Body of pancreas (tissue), 4 donors: ENCODE measurements around the gene ERVFRD-1. TPM values are rescaled to one million over a fixed set of nuclear protein-coding genes. Genes with fewer than 3 reads are reported as not detected.

Experiments
- ATAC-seq: fragments of 150-250 bp; one replicate; pipeline ENCODE4 v1.9.1; 2016
- DNase-seq, 4 donors: peaks; one replicate each; pipeline ENCODE4 v3.0.0-alpha.2; 2019
- H3K27ac ChIP-seq, 4 donors: fragments of 200-600 bp; sonication (generic); 1 replicate in 3 of 4; 2 replicates in 1 of 4; pipeline versions ENCODE4 v1.5.1 to v1.6.1; 2016 to 2019; ENCODE audit warnings: mild to moderate bottlenecking in 1 of 4, mixed read lengths in 1 of 4, moderate library complexity in 1 of 4
- H3K27me3 ChIP-seq, 2 donors: fragments of 200-600 bp; sonication (generic); one replicate each; pipeline ENCODE4 v1.6.0; 2016; ENCODE audit warnings: mild to moderate bottlenecking in 1 of 2
- H3K36me3 ChIP-seq, 2 donors: fragments of 200-600 bp; sonication (generic); replicated peaks in 1 of 2; 2 replicates each; pipeline ENCODE4 v1.5.1; 2016; ENCODE audit warnings: low read depth in 2 of 2; ENCODE audit not compliant: insufficient read depth in 1 of 2
- H3K4me1 ChIP-seq: fragments of 200-600 bp; sonication (generic); one replicate; pipeline ENCODE4 v1.6.0; 2016
- H3K4me3 ChIP-seq, 2 donors: fragments of 200-600 bp; sonication (generic); 1 replicate in 1 of 2; 2 replicates in 1 of 2; pipeline ENCODE4 v1.5.1; 2016 to 2019
- H3K9me3 ChIP-seq, 3 donors: fragments of 200-600 bp; sonication (generic); 1 replicate in 2 of 3; 2 replicates in 1 of 3; pipeline ENCODE4 v1.5.1; 2016
- POLR2A ChIP-seq, 3 donors: fragments of 450-650 bp; IDR thresholded peaks; one replicate each; pipeline ENCODE4 v1.6.1; 2016; ENCODE audit warnings: antibody characterized with exemption in 3 of 3, mild to moderate bottlenecking in 2 of 3
- WGBS, 2 donors: methylation state at CpG; one replicate each; pipeline ENCODE4 v1.1.5; 2017; 5-methylcytosine and 5-hydroxymethylcytosine counted together
- intact Hi-C: fragments of 100-400 bp; cut with DNase I; formaldehyde crosslinking; loops from one replicate; pipeline ENCODE4 v1.15.1; 2023
- total RNA-seq, 2 donors: library from RNA; depleted of rRNA; stranded (reverse); fragments of >200 nt; gene quantifications; one replicate each; pipeline ENCODE4 v1.1.0, GENCODE V29; 2016
- TF ChIP-seq, protein P1 (sequence below), 7 experiments: fragments of 450-650 bp in 4 of 7; fragments of 200-600 bp in 3 of 7; sonication (generic) in 3 of 7; IDR thresholded peaks; one replicate each; pipeline ENCODE4 v1.5.1; 2016 to 2019; ENCODE audit warnings: antibody characterized with exemption in 7 of 7

ERVFRD-1 gene
- total RNA-seq, 2 donors from 2014 or later: not detected

DNA sequence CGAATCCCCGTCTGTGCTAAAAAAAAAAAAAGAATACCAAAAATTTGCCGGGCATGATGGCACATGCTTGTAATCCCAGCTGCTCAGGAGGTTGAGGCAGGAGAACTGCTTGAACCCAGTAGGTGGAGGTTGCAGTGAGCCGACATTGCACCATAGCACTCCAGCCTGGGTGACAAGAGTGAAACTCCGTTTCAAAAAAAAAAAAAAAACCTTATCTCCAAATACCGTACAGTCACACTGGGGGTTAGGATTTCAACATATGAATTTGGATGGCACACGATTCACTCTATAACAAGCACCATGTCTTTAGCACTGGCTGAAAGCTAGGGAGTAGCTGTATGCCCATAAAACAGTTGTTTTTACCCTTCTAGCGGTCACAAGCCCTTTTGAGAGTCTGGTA is 14.0 kb downstream of the ERVFRD-1 start:
- Histone ChIP-seq H3K27me3 (no peaks in the 10 kb centered on the region), H3K4me3 (no peak overlapping the region), H3K36me3 (no peaks in the 10 kb centered on the region), H3K27ac (no peak overlapping the region), H3K4me1 (peaks cover 21% of the 10 kb centered on the region), H3K9me3 (no peaks in the 10 kb centered on the region)
- WGBS, 2 donors: 83 to 87% methylated on average over 8 of the region's 8 CpGs
- intact Hi-C loops: no loop called here
- TF ChIP-seq, protein P1, sequence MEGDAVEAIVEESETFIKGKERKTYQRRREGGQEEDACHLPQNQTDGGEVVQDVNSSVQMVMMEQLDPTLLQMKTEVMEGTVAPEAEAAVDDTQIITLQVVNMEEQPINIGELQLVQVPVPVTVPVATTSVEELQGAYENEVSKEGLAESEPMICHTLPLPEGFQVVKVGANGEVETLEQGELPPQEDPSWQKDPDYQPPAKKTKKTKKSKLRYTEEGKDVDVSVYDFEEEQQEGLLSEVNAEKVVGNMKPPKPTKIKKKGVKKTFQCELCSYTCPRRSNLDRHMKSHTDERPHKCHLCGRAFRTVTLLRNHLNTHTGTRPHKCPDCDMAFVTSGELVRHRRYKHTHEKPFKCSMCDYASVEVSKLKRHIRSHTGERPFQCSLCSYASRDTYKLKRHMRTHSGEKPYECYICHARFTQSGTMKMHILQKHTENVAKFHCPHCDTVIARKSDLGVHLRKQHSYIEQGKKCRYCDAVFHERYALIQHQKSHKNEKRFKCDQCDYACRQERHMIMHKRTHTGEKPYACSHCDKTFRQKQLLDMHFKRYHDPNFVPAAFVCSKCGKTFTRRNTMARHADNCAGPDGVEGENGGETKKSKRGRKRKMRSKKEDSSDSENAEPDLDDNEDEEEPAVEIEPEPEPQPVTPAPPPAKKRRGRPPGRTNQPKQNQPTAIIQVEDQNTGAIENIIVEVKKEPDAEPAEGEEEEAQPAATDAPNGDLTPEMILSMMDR (IDR thresholded peaks at IDR 0.05): no peak
- TF ChIP-seq POLR2A (IDR thresholded peaks at IDR 0.05): no peak
- DNase-seq (no peak), ATAC-seq (no peak)

DNA sequence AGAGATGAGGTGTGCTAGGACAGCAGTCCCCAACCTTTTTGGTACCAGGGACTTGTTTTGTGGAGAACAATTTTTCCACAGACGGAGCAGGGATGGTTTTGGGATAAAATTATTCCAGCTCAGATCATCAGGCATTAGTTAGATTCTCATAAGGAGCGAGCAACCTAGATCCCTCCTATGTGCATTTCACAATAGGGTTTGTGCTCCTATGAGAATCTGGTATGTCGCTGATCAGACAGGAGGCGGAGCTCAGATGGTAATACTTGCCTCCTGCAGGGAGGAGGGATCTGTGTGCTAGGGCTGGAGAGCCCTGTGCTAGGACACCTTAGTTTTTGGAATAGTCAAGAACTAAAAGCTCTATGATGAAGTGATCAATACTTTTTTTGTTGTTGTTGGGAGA is 15.4 kb downstream of the ERVFRD-1 start:
- ATAC-seq (no peak), DNase-seq (peak; percentile 16 to 34 (median 25))
- TF ChIP-seq, protein P1 (IDR thresholded peaks at IDR 0.05): no peak
- no peak for TF ChIP-seq POLR2A (IDR thresholded peaks at IDR 0.05)
- H3K9me3 ChIP-seq: no peaks in the 10 kb centered on the region
- no peaks in the 10 kb centered on the region for H3K36me3 ChIP-seq
- no peak overlapping the region for H3K27ac ChIP-seq
- intact Hi-C loops: no loop called here
- no peak overlapping the region for H3K4me3 ChIP-seq
- H3K4me1 ChIP-seq: peaks cover 23% of the 10 kb centered on the region
- H3K27me3 ChIP-seq: no peaks in the 10 kb centered on the region
- 63 to 65% methylated on average over 2 to 4 of the region's 4 CpGs for WGBS, 2 donors

DNA sequence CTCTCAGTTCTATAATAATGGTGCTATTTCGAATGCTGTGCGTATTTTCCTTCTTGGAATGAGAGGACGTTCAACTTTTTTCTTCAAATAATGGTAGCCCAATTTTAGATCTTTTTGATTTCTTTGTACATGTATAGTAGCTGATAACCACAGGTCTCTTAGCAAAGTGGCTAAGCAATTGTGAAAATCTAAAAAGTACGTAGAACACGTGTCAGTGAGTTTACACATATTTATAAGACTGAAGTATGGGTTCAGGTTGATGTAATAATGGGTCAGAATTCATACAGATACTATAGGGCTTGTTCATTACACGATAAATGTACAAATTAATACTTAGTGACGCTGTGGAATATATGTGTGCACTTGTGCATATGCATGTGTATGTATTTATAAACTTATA is 16.6 kb downstream of the ERVFRD-1 start:
- peak overlapping the region in 2 of 4 donors; percentile 93 to 95 for H3K27ac ChIP-seq
- H3K4me3 ChIP-seq: no peak overlapping the region
- TF ChIP-seq, protein P1 (IDR thresholded peaks at IDR 0.05): no peak
- TF ChIP-seq POLR2A (IDR thresholded peaks at IDR 0.05): no peak
- H3K27me3 ChIP-seq: no peaks in the 10 kb centered on the region
- DNase-seq (no peak), ATAC-seq (no peak)
- H3K9me3 ChIP-seq: no peaks in the 10 kb centered on the region
- peaks cover 23% of the 10 kb centered on the region for H3K4me1 ChIP-seq
- WGBS, 2 donors: 34 to 37% methylated on average over 7 of the region's 7 CpGs
- intact Hi-C loops: no loop called here
- no peaks in the 10 kb centered on the region for H3K36me3 ChIP-seq

DNA sequence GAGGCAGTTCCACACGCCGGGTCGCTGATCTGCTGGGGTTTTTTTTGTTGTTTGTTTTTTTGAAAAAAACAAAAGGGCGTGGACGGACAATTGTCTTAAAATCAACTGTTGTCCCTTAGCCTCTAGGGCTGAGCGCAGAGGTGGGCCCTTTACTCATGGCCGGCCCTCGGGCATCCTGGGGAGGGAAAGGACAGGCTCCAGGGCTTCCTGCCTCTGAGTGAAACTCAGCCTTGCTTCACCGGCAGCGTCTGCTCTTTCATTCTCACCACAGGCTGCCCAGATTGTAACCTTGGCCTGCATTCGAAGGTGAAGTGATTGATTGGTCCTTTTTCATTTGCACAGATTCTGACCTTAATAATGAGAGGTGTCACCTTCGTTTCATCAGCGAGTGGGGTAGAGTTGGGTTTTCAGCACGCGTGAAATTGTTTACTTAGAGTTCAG is 17.1 kb downstream of the ERVFRD-1 start:
- WGBS, 2 donors: 0% methylated on average over 15 of the region's 15 CpGs
- Histone ChIP-seq H3K27ac (peak overlapping the region; percentile 93 to 95 (median 94)), H3K4me3 (peak overlapping the region; percentile 73 to 95), H3K4me1 (peaks cover 23% of the 10 kb centered on the region), H3K9me3 (no peaks in the 10 kb centered on the region), H3K36me3 (no peaks in the 10 kb centered on the region), H3K27me3 (no peaks in the 10 kb centered on the region)
- peak; percentile 15 for ATAC-seq
- intact Hi-C loops: no loop called here
- peak; percentile 42 to 58 (median 52) for DNase-seq
- TF ChIP-seq, protein P1 (IDR thresholded peaks at IDR 0.05): no peak
- TF ChIP-seq POLR2A (IDR thresholded peaks at IDR 0.05): no peak
